ENCODE measurements around the gene SCRT2. TPM values are rescaled to one million over a fixed set of nuclear protein-coding genes. Genes with fewer than 3 reads are reported as not detected.
A peak's percentile ranks its signal among the peaks of the same experiment; 100 is the strongest.

Gene SCRT2
- total RNA-seq, 2 donors from 2014 or later: not detected

- TF ChIP-seq, protein P1, sequence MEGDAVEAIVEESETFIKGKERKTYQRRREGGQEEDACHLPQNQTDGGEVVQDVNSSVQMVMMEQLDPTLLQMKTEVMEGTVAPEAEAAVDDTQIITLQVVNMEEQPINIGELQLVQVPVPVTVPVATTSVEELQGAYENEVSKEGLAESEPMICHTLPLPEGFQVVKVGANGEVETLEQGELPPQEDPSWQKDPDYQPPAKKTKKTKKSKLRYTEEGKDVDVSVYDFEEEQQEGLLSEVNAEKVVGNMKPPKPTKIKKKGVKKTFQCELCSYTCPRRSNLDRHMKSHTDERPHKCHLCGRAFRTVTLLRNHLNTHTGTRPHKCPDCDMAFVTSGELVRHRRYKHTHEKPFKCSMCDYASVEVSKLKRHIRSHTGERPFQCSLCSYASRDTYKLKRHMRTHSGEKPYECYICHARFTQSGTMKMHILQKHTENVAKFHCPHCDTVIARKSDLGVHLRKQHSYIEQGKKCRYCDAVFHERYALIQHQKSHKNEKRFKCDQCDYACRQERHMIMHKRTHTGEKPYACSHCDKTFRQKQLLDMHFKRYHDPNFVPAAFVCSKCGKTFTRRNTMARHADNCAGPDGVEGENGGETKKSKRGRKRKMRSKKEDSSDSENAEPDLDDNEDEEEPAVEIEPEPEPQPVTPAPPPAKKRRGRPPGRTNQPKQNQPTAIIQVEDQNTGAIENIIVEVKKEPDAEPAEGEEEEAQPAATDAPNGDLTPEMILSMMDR (IDR thresholded peaks at IDR 0.05): no peak
- Histone ChIP-seq H3K9me3 (no peaks in the 10 kb centered on the region), H3K27me3 (peaks cover 13 to 18% of the 10 kb centered on the region in 2 donors), H3K27ac (no peak overlapping the region), H3K4me3 (no peak overlapping the region), H3K4me1 (peaks cover 0 to 12% of the 10 kb centered on the region in 2 donors), H3K36me3 (no peaks in the 10 kb centered on the region)
- no peak for DNase-seq (ENCODE audit: low spot score)
Measured at GRCh38 chr20:658731-659291, 16.8 kb downstream of the SCRT2 start.

DNA sequence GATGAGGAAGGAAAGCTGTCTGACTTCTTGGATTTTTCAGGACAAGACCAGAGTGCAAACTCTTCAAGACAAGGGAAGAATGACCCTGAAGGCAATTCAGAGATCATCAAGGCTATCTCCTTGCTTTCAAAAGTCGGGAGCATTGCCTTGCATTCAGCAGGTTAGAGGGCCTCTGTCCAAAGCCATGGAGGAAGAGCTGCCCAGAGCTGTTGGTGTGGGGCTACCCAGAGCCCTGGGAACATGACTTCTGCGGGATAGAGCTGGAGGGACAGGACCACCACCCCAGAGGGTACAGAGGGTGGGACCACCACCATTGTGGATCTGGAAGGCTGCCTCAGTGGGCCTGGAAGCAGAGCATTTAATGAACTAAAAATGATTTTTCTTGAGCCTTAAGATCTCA lies 17.4 kb downstream of the SCRT2 start:
- Histone ChIP-seq H3K36me3 (no peaks in the 10 kb centered on the region), H3K4me3 (no peak overlapping the region), H3K27ac (no peak overlapping the region), H3K27me3 (peaks cover 9 to 12% of the 10 kb centered on the region in 2 donors), H3K4me1 (peaks cover 0 to 10% of the 10 kb centered on the region in 2 donors), H3K9me3 (no peaks in the 10 kb centered on the region)
- TF ChIP-seq, protein P1 (IDR thresholded peaks at IDR 0.05): no peak
- no peak for DNase-seq (ENCODE audit: low spot score)

GRCh38 chr20:655726-656624 lies 19.6 kb downstream of the SCRT2 start:
- TF ChIP-seq, protein P1 (IDR thresholded peaks at IDR 0.05): no peak
- Histone ChIP-seq H3K9me3 (no peaks in the 10 kb centered on the region), H3K4me3 (no peak overlapping the region), H3K36me3 (no peaks in the 10 kb centered on the region), H3K27ac (no peak overlapping the region), H3K4me1 (peaks cover 0 to 28% of the 10 kb centered on the region in 2 donors), H3K27me3 (no peaks in the 10 kb centered on the region)
- DNase-seq (ENCODE audit: low spot score): no peak

DNA sequence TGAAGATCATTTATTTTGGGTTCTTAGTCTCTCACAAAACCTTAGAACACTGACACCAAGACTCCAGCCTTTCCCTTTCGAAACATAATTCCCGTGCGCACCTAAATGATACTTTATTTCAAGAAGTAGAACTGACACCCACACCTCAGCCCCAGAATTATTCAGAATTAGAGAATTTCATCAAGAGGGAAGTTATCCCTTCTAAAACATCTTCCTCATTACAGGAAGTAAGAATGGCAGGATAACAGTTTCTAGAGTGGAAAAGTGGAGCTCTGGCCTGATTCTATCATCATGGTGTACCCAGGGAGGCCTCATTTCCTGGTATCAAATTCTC lies 21.2 kb downstream of the SCRT2 start:
- Histone ChIP-seq H3K36me3 (peaks cover 16% of the 10 kb centered on the region), H3K4me3 (no peak overlapping the region), H3K27ac (peak overlapping the region; percentile 91 to 95), H3K27me3 (no peaks in the 10 kb centered on the region), H3K9me3 (no peaks in the 10 kb centered on the region), H3K4me1 (peaks cover 0 to 29% of the 10 kb centered on the region in 2 donors)
- no peak for DNase-seq (ENCODE audit: low spot score)
- TF ChIP-seq, protein P1 (IDR thresholded peaks at IDR 0.05): no peak

DNA sequence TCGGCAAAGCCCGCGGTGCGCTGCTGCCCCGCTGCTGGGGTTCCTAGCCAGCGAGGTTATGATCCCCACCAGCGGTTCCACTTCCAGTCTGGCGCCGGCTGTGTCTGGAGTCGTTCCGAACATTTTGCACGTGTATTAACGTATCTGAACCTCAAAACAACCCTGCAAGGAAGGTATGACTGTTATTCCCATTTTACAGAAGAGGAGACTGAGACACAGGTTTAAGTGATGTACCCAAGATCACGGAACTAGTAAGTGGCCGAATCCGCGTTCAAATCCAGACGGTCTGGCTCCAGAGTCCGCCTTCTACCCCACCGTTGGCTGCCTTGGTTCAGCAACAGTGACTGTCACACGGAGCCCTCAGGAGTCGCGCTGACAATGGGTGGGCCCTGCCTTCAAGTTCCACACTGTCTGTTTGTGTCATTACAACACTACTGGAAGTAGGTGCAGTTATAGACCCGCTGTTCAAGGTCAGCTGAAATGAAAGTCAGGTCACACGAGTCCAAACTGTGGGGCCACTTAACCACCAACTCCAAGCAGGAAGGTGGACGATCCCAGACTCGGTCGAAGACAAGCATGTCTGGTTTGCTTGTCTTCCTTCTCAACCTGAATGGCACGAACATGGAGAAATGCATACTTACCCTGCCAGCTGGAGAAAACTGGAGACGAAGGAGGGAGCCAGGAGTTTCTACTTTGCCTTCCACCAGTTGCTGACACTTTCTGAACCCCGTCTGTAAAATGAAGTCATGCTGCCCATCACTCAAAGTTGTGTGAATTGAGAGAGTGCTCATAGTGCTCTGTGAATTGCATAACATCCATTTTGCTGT lies 21.8 kb downstream of the SCRT2 start:
- TF ChIP-seq, protein P1 (IDR thresholded peaks at IDR 0.05): no peak
- DNase-seq (ENCODE audit: low spot score): no peak

More for the DNA sequence above, 21.8 kb downstream of the SCRT2 start:
- H3K4me3 ChIP-seq: peak overlapping the region; percentile 72 to 82
- no peaks in the 10 kb centered on the region for H3K27me3 ChIP-seq
- H3K27ac ChIP-seq: peak overlapping the region; percentile 91 to 95
- H3K36me3 ChIP-seq: peaks cover 22% of the 10 kb centered on the region
- H3K4me1 ChIP-seq: peaks cover 0 to 29% of the 10 kb centered on the region in 2 donors
- H3K9me3 ChIP-seq: no peaks in the 10 kb centered on the region

Measured in right atrium auricular region (tissue), 2 donors.